ENCODE results near the gene SLC8A3. TPM values are rescaled to one million over a fixed set of nuclear protein-coding genes. Genes with fewer than 3 reads are reported as not detected.

Gene SLC8A3
- total RNA-seq, 1 experiment from 2014 or later, result not detected

DNA sequence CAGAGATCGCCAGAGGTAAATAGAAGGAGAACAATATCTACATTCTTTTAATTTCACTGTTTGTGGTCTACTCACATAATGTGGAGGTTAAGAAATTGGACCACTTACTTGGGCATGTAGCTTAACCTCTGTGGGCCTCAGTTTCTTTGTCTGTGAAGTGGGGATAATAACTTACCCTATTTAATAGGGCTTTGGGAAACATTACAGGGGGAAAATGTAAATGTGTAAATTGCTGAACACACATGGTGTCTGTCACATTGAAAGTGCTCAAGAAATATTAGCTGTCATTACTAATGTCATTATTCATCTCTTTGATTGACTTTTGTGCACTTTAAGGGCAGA, 140.5 kb downstream of the SLC8A3 start:
- ATAC-seq (no peak), DNase-seq (ENCODE audit: low read depth, low spot score) (no peak)
- H3K9me3 ChIP-seq (ENCODE audit: control insufficient read depth, insufficient read depth, low read depth, low read length), result no peaks in the 10 kb centered on the region
- H3K4me3 ChIP-seq (ENCODE audit: low read depth in 2 of 2, low read length in 2 of 2), result no peak overlapping the region
- ChIA-PET CTCF (no interaction called here), POLR2A (no interaction called here)
- no TSS peak for BruUV-seq (replicated peaks)
- no peak overlapping the region for H3K27ac ChIP-seq (ENCODE audit: low read length)
- in situ Hi-C loops (cut with HindIII; ENCODE audit: low pct_unique_long_range_greater_than_20kb, low sequenced_read_pairs), result no loop called here
- H3K4me1 ChIP-seq (ENCODE audit: control insufficient read depth, insufficient read depth, low read length), result no peaks in the 10 kb centered on the region
- H3K27me3 ChIP-seq (ENCODE audit: control insufficient read depth, insufficient read depth, low read length), result no peaks in the 10 kb centered on the region; the same call in 1 of the 2 replicates
- TF ChIP-seq POLR2AphosphoS5 (IDR thresholded peaks at IDR 0.05; ENCODE audit: low read depth, low read length) (no peak), SIN3A (IDR thresholded peaks at IDR 0.05; ENCODE audit: borderline replicate concordance, insufficient read depth, low read depth, low read length) (no peak)
- TF ChIP-seq, protein P1, sequence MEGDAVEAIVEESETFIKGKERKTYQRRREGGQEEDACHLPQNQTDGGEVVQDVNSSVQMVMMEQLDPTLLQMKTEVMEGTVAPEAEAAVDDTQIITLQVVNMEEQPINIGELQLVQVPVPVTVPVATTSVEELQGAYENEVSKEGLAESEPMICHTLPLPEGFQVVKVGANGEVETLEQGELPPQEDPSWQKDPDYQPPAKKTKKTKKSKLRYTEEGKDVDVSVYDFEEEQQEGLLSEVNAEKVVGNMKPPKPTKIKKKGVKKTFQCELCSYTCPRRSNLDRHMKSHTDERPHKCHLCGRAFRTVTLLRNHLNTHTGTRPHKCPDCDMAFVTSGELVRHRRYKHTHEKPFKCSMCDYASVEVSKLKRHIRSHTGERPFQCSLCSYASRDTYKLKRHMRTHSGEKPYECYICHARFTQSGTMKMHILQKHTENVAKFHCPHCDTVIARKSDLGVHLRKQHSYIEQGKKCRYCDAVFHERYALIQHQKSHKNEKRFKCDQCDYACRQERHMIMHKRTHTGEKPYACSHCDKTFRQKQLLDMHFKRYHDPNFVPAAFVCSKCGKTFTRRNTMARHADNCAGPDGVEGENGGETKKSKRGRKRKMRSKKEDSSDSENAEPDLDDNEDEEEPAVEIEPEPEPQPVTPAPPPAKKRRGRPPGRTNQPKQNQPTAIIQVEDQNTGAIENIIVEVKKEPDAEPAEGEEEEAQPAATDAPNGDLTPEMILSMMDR (IDR thresholded peaks at IDR 0.05), result no peak
- TF ChIP-seq, protein P2, sequence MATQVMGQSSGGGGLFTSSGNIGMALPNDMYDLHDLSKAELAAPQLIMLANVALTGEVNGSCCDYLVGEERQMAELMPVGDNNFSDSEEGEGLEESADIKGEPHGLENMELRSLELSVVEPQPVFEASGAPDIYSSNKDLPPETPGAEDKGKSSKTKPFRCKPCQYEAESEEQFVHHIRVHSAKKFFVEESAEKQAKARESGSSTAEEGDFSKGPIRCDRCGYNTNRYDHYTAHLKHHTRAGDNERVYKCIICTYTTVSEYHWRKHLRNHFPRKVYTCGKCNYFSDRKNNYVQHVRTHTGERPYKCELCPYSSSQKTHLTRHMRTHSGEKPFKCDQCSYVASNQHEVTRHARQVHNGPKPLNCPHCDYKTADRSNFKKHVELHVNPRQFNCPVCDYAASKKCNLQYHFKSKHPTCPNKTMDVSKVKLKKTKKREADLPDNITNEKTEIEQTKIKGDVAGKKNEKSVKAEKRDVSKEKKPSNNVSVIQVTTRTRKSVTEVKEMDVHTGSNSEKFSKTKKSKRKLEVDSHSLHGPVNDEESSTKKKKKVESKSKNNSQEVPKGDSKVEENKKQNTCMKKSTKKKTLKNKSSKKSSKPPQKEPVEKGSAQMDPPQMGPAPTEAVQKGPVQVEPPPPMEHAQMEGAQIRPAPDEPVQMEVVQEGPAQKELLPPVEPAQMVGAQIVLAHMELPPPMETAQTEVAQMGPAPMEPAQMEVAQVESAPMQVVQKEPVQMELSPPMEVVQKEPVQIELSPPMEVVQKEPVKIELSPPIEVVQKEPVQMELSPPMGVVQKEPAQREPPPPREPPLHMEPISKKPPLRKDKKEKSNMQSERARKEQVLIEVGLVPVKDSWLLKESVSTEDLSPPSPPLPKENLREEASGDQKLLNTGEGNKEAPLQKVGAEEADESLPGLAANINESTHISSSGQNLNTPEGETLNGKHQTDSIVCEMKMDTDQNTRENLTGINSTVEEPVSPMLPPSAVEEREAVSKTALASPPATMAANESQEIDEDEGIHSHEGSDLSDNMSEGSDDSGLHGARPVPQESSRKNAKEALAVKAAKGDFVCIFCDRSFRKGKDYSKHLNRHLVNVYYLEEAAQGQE (IDR thresholded peaks at IDR 0.05; ENCODE audit: insufficient read depth in 1 of 2, low read depth in 2 of 2, low read length in 1 of 2), result no peak
- intact Hi-C loops (cut with micrococcal nuclease; ENCODE audit: unreplicated experiment), result no loop called here
- H3K36me3 ChIP-seq (ENCODE audit: control insufficient read depth, insufficient read depth, low read length), result no peaks in the 10 kb centered on the region

DNA sequence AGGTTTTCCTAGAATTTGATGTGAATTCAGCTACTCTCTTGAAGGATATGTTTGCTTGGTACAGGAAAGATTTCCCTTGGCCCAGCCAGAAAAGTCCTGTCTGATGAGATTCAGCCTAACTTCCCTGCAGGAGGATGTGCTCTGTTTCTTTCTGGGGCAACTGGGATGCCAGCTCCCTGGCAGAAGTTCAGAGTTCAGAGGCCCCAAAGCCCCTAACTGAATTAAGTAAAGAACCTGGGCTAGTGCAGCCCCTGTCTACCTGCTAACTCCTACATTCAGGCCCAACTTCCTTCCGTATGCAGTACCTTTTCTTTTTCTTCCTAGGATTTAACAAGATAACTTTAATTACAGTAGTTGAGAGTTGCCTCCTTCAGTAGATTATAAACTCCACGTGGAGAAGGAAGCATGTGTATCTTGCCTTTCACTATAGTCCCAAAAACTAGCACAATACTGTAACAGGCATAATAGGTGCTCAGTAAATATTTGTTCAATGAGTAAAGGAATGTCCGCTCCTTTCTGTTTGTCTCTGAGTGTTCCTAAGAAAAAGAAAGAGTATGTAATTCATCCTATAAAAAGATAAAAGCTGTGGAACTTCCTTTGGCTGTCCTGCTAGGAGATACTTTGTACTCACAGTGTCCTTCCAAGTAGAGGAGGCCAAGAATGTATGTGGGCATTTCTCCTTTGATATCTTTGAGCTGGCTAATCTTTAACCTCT, 141.0 kb downstream of the SLC8A3 start:
- no peaks in the 10 kb centered on the region; the same call in 1 of the 2 replicates for H3K27me3 ChIP-seq (ENCODE audit: control insufficient read depth, insufficient read depth, low read length)
- POLR2A ChIA-PET, result no interaction called here
- intact Hi-C loops (cut with micrococcal nuclease; ENCODE audit: unreplicated experiment) (no loop called here), in situ Hi-C loops (cut with HindIII; ENCODE audit: low pct_unique_long_range_greater_than_20kb, low sequenced_read_pairs) (no loop called here)
- H3K4me1 ChIP-seq (ENCODE audit: control insufficient read depth, insufficient read depth, low read length), result no peaks in the 10 kb centered on the region
- H3K4me3 ChIP-seq (ENCODE audit: low read depth in 2 of 2, low read length in 2 of 2), result no peak overlapping the region
- CTCF ChIA-PET, result no interaction called here
- no TSS peak for BruUV-seq (replicated peaks)
- TF ChIP-seq TCF7L2 (IDR thresholded peaks at IDR 0.05; ENCODE audit: low read depth, low read length), result no peak
- no peak for TF ChIP-seq SIN3A (IDR thresholded peaks at IDR 0.05; ENCODE audit: borderline replicate concordance, insufficient read depth, low read depth, low read length)
- TF ChIP-seq POLR2AphosphoS5 (IDR thresholded peaks at IDR 0.05; ENCODE audit: low read depth, low read length), result no peak
- TF ChIP-seq, protein P1 (IDR thresholded peaks at IDR 0.05), result no peak
- TF ChIP-seq, protein P2 (IDR thresholded peaks at IDR 0.05; ENCODE audit: insufficient read depth in 1 of 2, low read depth in 2 of 2, low read length in 1 of 2), result no peak
- no peaks in the 10 kb centered on the region for H3K9me3 ChIP-seq (ENCODE audit: control insufficient read depth, insufficient read depth, low read depth, low read length)
- H3K27ac ChIP-seq (ENCODE audit: low read length), result no peak overlapping the region
- no peak for DNase-seq (ENCODE audit: low read depth, low spot score)
- ATAC-seq, result no peak
- no peaks in the 10 kb centered on the region for H3K36me3 ChIP-seq (ENCODE audit: control insufficient read depth, insufficient read depth, low read length)
